Astrocyte (in vitro differentiated cells and primary cell): ENCODE data around the gene KRT79.

Experiments used
- CTCF ChIP-seq: IDR thresholded peaks from 2 replicates; pipeline ENCODE4 v1.5.1; 2011; ENCODE audit warnings: low read depth, mild to moderate bottlenecking, inconsistent platforms, low read length, moderate library complexity; ENCODE audit not compliant: insufficient read depth
- EZH2 ChIP-seq: IDR thresholded peaks from 2 replicates; pipeline ENCODE4 v1.6.1; 2012; ENCODE audit warnings: mild to moderate bottlenecking, low read length, inconsistent platforms; ENCODE audit not compliant: insufficient read depth

GRCh38 chr12:52771505-52771904, 62.6 kb downstream of the KRT79 start:
- no peak for TF ChIP-seq CTCF
- TF ChIP-seq EZH2: no peak
